PC-9 (cell line): Measurements from ENCODE around the gene TLDC2.

Experiments used
- EZH2 ChIP-seq: fragments of 200-600 bp; sonication (generic); IDR thresholded peaks from 2 replicates; pipeline ENCODE4 v1.8.0; 2017; ENCODE audit warnings: antibody characterized with exemption, low read depth
- TF ChIP-seq, protein P1 (sequence below): fragments of 200-600 bp; sonication (generic); conservative IDR thresholded peaks from 2 replicates; pipeline ENCODE4 v1.6.1; 2017; ENCODE audit warnings: mixed run types, antibody characterized with exemption, mild to moderate bottlenecking, moderate library complexity

DNA sequence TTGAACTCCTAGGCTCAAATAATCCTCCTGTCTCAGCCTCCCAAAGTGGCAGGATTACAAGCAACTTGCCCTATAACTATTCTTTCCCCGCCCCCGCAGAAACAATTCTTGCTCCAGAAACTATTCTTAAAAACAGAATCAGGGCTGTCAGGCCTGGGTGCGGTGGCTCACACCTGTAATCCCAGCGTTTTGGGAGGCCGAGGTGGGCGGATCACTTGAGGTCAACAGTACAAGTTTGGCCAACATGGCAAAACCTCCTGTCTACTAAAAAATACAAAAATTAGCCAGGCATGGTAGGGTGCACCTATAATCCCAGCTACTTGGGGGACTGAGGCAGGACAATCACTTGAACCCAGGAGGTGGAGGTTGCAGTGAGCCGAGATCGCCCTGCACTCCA is 44.4 kb downstream of the TLDC2 start:
- TF ChIP-seq EZH2, result no peak
- TF ChIP-seq, protein P1, sequence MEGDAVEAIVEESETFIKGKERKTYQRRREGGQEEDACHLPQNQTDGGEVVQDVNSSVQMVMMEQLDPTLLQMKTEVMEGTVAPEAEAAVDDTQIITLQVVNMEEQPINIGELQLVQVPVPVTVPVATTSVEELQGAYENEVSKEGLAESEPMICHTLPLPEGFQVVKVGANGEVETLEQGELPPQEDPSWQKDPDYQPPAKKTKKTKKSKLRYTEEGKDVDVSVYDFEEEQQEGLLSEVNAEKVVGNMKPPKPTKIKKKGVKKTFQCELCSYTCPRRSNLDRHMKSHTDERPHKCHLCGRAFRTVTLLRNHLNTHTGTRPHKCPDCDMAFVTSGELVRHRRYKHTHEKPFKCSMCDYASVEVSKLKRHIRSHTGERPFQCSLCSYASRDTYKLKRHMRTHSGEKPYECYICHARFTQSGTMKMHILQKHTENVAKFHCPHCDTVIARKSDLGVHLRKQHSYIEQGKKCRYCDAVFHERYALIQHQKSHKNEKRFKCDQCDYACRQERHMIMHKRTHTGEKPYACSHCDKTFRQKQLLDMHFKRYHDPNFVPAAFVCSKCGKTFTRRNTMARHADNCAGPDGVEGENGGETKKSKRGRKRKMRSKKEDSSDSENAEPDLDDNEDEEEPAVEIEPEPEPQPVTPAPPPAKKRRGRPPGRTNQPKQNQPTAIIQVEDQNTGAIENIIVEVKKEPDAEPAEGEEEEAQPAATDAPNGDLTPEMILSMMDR, result no peak
